GM03348 (cell line): Measurements from ENCODE around the gene CAPN7.

Experiments used
- DNase-seq: peaks from one replicate; pipeline ENCODE4 v3.0.0; 2012; ENCODE audit warnings: low spot score

Gene CAPN7

GRCh38 chr3:15298504-15298903, 92.5 kb downstream of the CAPN7 start:
- no peak for DNase-seq

GRCh38 chr3:15299036-15299435, 93.0 kb downstream of the CAPN7 start:
- no peak for DNase-seq

DNA sequence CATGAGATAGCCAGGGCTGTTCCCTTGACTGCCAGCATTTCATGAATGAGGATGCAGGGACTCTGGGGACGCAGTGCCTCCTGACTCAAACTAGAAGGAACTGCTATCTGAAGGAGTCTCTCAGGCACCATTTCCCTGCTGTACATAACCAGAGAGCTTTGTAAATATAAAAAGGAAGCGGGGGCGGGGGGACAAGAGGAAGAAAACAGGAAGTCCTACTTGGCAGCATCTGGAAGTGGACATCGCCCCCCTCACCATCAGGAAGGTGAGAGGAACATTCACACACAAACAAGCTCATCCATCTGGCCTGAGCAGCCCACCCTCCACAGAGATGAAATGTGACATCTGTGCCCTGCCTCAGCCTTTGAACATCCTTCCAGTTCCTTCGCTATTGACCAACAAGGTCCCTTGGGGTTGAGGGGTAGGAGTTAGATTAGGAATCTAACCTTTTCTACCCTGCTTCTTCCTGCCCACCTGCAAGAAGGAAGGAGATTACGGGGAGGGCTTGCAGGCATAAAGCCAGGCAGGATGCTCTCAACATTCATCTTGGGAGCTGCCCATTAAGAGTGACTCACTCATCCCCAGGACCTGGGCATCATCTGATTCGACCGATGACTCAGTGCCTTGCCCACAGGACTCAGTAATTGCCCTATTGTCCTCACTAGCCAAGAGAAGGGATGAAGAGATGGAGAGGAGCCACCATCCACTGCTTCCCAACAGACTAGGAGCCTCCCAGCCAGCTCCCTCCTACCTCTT, 94.5 kb downstream of the CAPN7 start:
- peak; percentile 63 for DNase-seq

- no peak for DNase-seq
Measured at GRCh38 chr3:15301761-15302160, 95.7 kb downstream of the CAPN7 start.
